ENCODE data around the gene NXN.

DNA sequence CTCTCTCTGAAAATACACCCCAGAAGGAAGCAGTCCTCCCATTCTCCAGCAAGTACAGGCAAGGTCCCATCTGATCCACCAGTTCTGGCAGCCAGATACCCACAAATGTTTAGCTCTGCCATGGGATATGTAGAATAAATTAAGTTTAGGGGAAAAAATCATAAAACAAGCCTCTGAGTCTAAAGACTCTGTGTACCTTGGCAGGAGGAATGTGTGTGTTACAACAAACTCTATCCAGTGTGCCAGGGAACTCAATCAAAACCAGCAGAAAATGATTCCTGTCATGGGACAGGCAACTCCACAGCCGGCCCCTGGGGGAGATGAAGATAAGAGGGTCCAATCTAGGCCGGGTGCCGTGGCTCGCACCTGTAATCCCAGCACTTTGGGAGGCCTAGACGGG, 124.0 kb downstream of the NXN start:
- TF ChIP-seq CTCF (IDR thresholded peaks at IDR 0.05) = no peak
- TF ChIP-seq POLR2A (IDR thresholded peaks at IDR 0.05) = no peak

Measured in Peyer's patch (tissue), 4 donors.